Right kidney (tissue), 1 donor: ENCODE results near the gene GARIN5B.
A peak's percentile ranks its signal among the peaks of the same experiment; 100 is the strongest.

ENCODE experiments used
- DNase-seq: peaks from one replicate; pipeline ENCODE4 v3.0.0-alpha.2; 2016

Gene GARIN5B

GRCh38 chr19:55389386-55390317 is 26.6 kb upstream of the GARIN5B start:
- DNase-seq = no peak

DNA sequence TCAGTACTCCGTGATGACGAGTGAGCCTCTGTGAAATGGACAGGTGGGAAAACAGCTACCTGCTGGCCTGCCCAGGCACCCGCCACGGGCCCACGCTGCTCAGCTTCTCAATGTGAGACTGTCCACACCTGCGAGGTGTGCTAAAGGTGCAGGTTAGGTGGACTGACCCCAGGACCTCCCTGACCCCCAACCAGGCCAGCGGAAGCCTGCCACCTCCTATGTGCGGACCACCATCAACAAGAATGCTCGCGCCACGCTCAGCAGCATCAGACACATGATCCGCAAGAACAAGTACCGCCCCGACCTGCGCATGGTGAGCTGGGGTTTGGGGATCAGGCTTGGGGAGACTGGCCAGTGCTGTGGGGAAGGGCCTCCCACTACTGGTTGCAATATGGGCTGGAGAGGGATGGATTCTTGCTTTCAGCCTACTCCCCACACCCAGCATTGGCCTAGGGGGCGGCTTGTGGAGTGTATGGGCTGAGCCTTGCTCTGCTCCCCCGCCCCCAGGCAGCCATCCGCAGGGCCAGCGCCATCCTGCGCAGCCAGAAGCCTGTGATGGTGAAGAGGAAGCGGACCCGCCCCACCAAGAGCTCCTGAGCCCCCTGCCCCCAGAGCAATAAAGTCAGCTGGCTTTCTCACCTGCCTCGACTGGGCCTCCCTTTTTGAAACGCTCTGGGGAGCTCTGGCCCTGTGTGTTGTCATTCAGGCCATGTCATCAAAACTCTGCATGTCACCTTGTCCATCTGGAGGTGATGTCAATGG is 24.9 kb upstream of the GARIN5B start:
- DNase-seq = no peak

GRCh38 chr19:55386493-55386971 is 23.5 kb upstream of the GARIN5B start:
- DNase-seq = no peak

- no peak for DNase-seq
Observed at GRCh38 chr19:55385724-55386492, 22.8 kb upstream of the GARIN5B start, which contains the start of gene RPL28. Gene RPL28, plus strand, starts transcription at chr19:55385932. Its CDS starts 426 bp downstream, at chr19:55386358.

GRCh38 chr19:55384920-55385723 is 22.1 kb upstream of the GARIN5B start:
- peak; percentile 99 for DNase-seq

GRCh38 chr19:55384131-55384919 is 21.3 kb upstream of the GARIN5B start, which contains the start of gene TMEM238:
Gene TMEM238, minus strand, starts transcription at chr19:55384292. Its CDS starts 33 bp downstream, at chr19:55384259.
- peak; percentile 72 for DNase-seq

GRCh38 chr19:55383279-55384130 is 20.4 kb upstream of the GARIN5B start:
- peak; percentile 82 for DNase-seq

DNA sequence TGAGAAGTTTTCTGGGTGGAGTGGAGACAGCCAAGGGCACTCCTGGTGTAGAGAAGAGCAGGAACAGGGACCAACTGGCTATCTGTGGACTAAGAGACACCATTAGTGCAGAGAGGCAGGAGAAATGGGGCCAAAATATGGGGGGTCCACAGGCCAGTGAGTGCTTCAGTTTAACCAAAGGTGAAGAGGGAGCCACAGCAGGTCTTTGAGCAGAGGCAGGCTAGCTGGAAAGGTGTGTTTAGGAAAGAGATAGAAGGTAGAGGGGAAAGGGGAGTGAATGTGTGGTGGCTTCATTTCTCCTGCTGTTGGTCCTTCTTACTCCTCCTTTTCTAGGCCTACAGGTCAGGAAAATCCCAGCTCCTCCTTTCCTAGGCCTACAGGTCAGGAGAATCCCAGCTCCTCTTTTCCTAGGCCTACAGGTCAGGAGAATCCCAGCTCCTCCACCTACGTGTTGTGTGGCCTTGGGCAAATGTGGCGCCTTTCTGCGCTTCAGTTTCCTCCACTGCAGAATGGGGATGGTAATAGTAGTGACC is 19.5 kb upstream of the GARIN5B start:
- no peak for DNase-seq

DNA sequence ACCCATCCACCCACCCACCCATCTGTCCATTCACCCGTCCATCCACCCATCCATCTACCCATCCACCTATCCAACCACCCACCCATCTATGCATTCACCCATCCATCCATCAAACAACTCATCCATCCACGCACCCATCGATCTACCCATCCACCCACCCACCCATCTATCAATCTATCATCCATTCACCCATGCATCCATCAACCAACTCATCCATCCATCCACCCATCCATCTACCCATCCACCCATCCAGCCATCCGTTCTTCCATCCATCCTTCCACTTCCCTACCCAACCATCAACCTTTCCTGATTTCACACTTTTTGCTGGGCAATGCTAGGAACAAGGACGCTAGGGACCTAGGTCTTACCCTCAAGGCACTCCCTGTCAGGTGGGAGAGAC is 19.0 kb upstream of the GARIN5B start:
- no peak for DNase-seq

DNA sequence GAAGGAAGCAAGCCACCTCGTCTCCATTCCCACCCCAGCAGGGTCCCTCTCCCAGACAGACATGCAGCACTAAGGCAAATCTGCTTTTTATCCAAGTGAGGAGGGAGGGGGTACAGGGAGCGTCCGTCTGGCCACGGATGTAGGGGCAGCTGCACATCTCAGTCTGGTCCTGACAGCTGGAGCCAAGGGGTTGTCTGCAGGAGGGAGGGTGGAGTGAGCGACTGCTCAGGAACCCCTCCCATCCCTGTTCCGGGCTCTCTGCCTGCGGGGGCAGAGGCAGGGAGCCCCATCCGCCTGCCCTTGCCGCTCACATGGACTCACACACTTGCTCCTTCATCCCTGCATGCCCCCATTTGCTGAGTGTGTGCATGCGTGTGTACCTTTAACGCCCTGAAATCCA is 16.1 kb upstream of the GARIN5B start:
- DNase-seq = no peak

GRCh38 chr19:55377356-55378131 is 14.5 kb upstream of the GARIN5B start:
- peak; percentile 52 for DNase-seq

- DNase-seq = peak; percentile 60
Observed at GRCh38 chr19:55376241-55376933, 13.3 kb upstream of the GARIN5B start, which contains the start of gene TMEM190. Gene TMEM190, plus strand, starts transcription at chr19:55376826. Its CDS starts 28 bp downstream, at chr19:55376854.

DNA sequence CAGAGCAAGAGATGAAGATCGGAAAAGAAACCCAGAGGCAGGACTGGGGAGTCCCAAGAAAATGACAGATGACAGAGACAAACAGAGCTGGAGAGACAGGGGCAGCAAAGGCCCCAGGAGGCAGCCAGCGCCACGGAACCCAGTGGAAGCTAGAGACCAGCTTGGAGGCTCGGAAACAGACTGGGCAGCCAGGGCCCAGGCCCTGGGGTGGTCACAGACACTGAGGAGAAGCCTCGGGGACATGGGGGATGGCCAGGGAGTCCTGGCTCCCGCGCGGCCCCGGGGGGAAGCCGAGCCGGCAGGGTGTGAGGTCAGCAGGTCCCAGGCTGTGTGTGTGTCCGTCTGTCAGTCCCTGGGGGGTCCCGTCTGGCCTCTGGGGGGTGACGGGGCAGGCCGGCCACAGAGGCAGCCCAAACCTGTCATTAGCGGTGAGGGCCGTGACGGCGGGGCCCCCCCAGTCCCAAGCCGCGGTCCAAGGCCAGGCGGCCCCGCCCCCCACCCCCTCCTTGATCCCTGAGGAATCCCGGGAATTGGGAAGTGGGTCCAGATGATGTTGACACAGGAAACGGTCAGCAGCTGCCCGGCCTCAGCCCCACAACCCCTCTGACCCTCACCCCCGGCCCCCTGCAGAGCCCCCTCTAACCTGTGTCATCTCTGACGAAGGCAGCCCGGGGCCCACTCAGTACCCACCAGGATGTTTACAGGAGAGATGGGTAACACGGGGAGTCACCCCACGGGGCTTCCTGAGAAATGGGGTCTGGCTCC is 11.1 kb upstream of the GARIN5B start:
- peak; percentile 51 for DNase-seq

GRCh38 chr19:55373306-55373992 is 10.4 kb upstream of the GARIN5B start:
- DNase-seq = no peak

GRCh38 chr19:55372316-55373081 is 9.4 kb upstream of the GARIN5B start:
- DNase-seq = no peak
